Measurements from ENCODE around the gene UBL4A. TPM values are rescaled to one million over a fixed set of nuclear protein-coding genes. Genes with fewer than 3 reads are reported as not detected.
A peak's percentile ranks its signal among the peaks of the same experiment; 100 is the strongest.

UBL4A gene
- total RNA-seq, 1 donor from 2014 or later = 71.7 TPM

- no peak for DNase-seq
Measured at GRCh38 chrX:154482786-154483185, 3.6 kb downstream of the UBL4A start.

GRCh38 chrX:154481911-154482601 is 4.4 kb downstream of the UBL4A start:
- DNase-seq = no peak

- DNase-seq = no peak
Measured at GRCh38 chrX:154481195-154481594, 5.2 kb downstream of the UBL4A start.

GRCh38 chrX:154478728-154479622 is 7.4 kb downstream of the UBL4A start, which contains the start of gene LAGE3:
LAGE3 (minus strand) TSS chrX:154479281; CDS start chrX:154478915, 366 bp downstream.
- DNase-seq = peak; percentile 94

- no peak for DNase-seq
Measured at GRCh38 chrX:154477891-154478477, 8.4 kb downstream of the UBL4A start.

GRCh38 chrX:154476821-154477220 is 9.6 kb downstream of the UBL4A start:
- DNase-seq = no peak

- no peak for DNase-seq
Measured at GRCh38 chrX:154473683-154474082, 12.7 kb downstream of the UBL4A start.

- no peak for DNase-seq
Measured at GRCh38 chrX:154472685-154473632, 13.5 kb downstream of the UBL4A start.

GRCh38 chrX:154471839-154472684 is 14.4 kb downstream of the UBL4A start:
- DNase-seq = no peak

GRCh38 chrX:154470914-154471568 is 15.4 kb downstream of the UBL4A start:
- no peak for DNase-seq

GRCh38 chrX:154470434-154470833 is 16.0 kb downstream of the UBL4A start:
- DNase-seq = no peak

- no peak for DNase-seq
Measured at GRCh38 chrX:154469880-154470279, 16.5 kb downstream of the UBL4A start.

GRCh38 chrX:154469114-154469513 is 17.3 kb downstream of the UBL4A start:
- DNase-seq = no peak

GRCh38 chrX:154468217-154468616 is 18.2 kb downstream of the UBL4A start:
- DNase-seq = no peak

GRCh38 chrX:154467556-154467955 is 18.9 kb downstream of the UBL4A start:
- no peak for DNase-seq

- DNase-seq = no peak
Measured at GRCh38 chrX:154466907-154467306, 19.5 kb downstream of the UBL4A start.

GRCh38 chrX:154466036-154466435 is 20.4 kb downstream of the UBL4A start:
- no peak for DNase-seq

- no peak for DNase-seq
Measured at GRCh38 chrX:154465601-154466000, 20.8 kb downstream of the UBL4A start.

- DNase-seq = no peak
Measured at GRCh38 chrX:154464806-154465365, 21.5 kb downstream of the UBL4A start.

Data from tongue (tissue), 2 donors.